GM19463 (cell line): ENCODE results near the gene NCK2.

Source experiments
- ATAC-seq: cut with Tn5 transposase; IDR thresholded peaks from one replicate; pipeline ENCODE4 v1.9.1; 2021; ENCODE audit warnings: mild to moderate bottlenecking, moderate library complexity; ENCODE audit not compliant: unreplicated experiment

NCK2 gene

GRCh38 chr2:105744909-105745853 lies at the start of gene NCK2:
TSS of gene NCK2 (plus strand) at chr2:105744912. CDS start at chr2:105855064, 110,152 bp downstream.
- ATAC-seq: peak; percentile 13

GRCh38 chr2:105697781-105698449 lies 46.8 kb upstream of the NCK2 start:
- ATAC-seq: no peak

GRCh38 chr2:105698820-105699219 lies 45.9 kb upstream of the NCK2 start:
- ATAC-seq: no peak

GRCh38 chr2:105701042-105701441 lies 43.7 kb upstream of the NCK2 start:
- no peak for ATAC-seq

GRCh38 chr2:105708697-105709096 lies 36.0 kb upstream of the NCK2 start:
- ATAC-seq: no peak

GRCh38 chr2:105711394-105711793 lies 33.3 kb upstream of the NCK2 start:
- ATAC-seq: no peak

GRCh38 chr2:105712166-105712915 lies 32.4 kb upstream of the NCK2 start:
- ATAC-seq: no peak

GRCh38 chr2:105712981-105713596 lies 31.6 kb upstream of the NCK2 start:
- no peak for ATAC-seq

- ATAC-seq: no peak
Measured at GRCh38 chr2:105714141-105714540, 30.6 kb upstream of the NCK2 start.

- no peak for ATAC-seq
Measured at GRCh38 chr2:105718846-105719481, 25.7 kb upstream of the NCK2 start.

- ATAC-seq: no peak
Measured at GRCh38 chr2:105721991-105722511, 22.7 kb upstream of the NCK2 start.

GRCh38 chr2:105722726-105723297 lies 21.9 kb upstream of the NCK2 start:
- no peak for ATAC-seq

GRCh38 chr2:105723431-105723830 lies 21.3 kb upstream of the NCK2 start:
- ATAC-seq: no peak

GRCh38 chr2:105725388-105725787 lies 19.3 kb upstream of the NCK2 start:
- peak; percentile 6 for ATAC-seq

GRCh38 chr2:105730170-105730569 lies 14.5 kb upstream of the NCK2 start:
- ATAC-seq: no peak

- ATAC-seq: no peak
Measured at GRCh38 chr2:105731511-105731910, 13.2 kb upstream of the NCK2 start.

- no peak for ATAC-seq
Measured at GRCh38 chr2:105732101-105732500, 12.6 kb upstream of the NCK2 start.

GRCh38 chr2:105732955-105733607 lies 11.6 kb upstream of the NCK2 start:
- no peak for ATAC-seq

- no peak for ATAC-seq
Measured at GRCh38 chr2:105733875-105734274, 10.8 kb upstream of the NCK2 start.
